ENCODE measurements around the gene PCSK9.

GRCh38 chr1:54989968-54990810 is 49.2 kb upstream of the PCSK9 start:
- TF ChIP-seq CTCF (IDR thresholded peaks at IDR 0.05) (no peak), ZFX (IDR thresholded peaks at IDR 0.05; ENCODE audit: borderline replicate concordance) (no peak)

Data from 22Rv1 (cell line).